ENCODE measurements around the gene SCN1B. TPM values are rescaled to one million over a fixed set of nuclear protein-coding genes. Genes with fewer than 3 reads are reported as not detected.

SCN1B gene
- total RNA-seq, 1 experiment from 2014 or later, result 8.5 TPM

GRCh38 chr19:35053667-35054293 is 23.5 kb downstream of the SCN1B start:
- DNase-seq (ENCODE audit: low spot score), result no peak

GRCh38 chr19:35054626-35055025 is 24.4 kb downstream of the SCN1B start:
- no peak for DNase-seq (ENCODE audit: low spot score)

- no peak for DNase-seq (ENCODE audit: low spot score)
These were observed 25.5 kb downstream of the SCN1B start for GRCh38 chr19:35055715-35056179.

- no peak for DNase-seq (ENCODE audit: low spot score)
These were observed 26.3 kb downstream of the SCN1B start for GRCh38 chr19:35056513-35057063.

GRCh38 chr19:35058370-35058769 is 28.1 kb downstream of the SCN1B start:
- no peak for DNase-seq (ENCODE audit: low spot score)

GRCh38 chr19:35059006-35059798 is 28.9 kb downstream of the SCN1B start:
- DNase-seq (ENCODE audit: low spot score), result no peak

GRCh38 chr19:35059799-35060091 is 29.5 kb downstream of the SCN1B start:
- DNase-seq (ENCODE audit: low spot score), result no peak

GRCh38 chr19:35060160-35060855 is 30.0 kb downstream of the SCN1B start:
- no peak for DNase-seq (ENCODE audit: low spot score)

GRCh38 chr19:35061583-35062373 is 31.5 kb downstream of the SCN1B start:
- DNase-seq (ENCODE audit: low spot score), result no peak

GRCh38 chr19:35062942-35063341 is 32.7 kb downstream of the SCN1B start:
- DNase-seq (ENCODE audit: low spot score), result no peak

- DNase-seq (ENCODE audit: low spot score), result peak; percentile 78
These were observed 33.9 kb downstream of the SCN1B start for GRCh38 chr19:35063940-35064818.

- DNase-seq (ENCODE audit: low spot score), result no peak
These were observed 35.3 kb downstream of the SCN1B start for GRCh38 chr19:35065574-35065973.

GRCh38 chr19:35066121-35066520 is 35.9 kb downstream of the SCN1B start:
- no peak for DNase-seq (ENCODE audit: low spot score)

GRCh38 chr19:35066691-35067563 is 36.7 kb downstream of the SCN1B start:
- DNase-seq (ENCODE audit: low spot score), result peak; percentile 76

- no peak for DNase-seq (ENCODE audit: low spot score)
These were observed 38.8 kb downstream of the SCN1B start for GRCh38 chr19:35068941-35069634.

- no peak for DNase-seq (ENCODE audit: low spot score)
These were observed 39.4 kb downstream of the SCN1B start for GRCh38 chr19:35069696-35070095.

- no peak for DNase-seq (ENCODE audit: low spot score)
These were observed 40.2 kb downstream of the SCN1B start for GRCh38 chr19:35070471-35070870.

GRCh38 chr19:35073516-35073915 is 43.2 kb downstream of the SCN1B start:
- DNase-seq (ENCODE audit: low spot score), result no peak

- DNase-seq (ENCODE audit: low spot score), result no peak
These were observed 43.7 kb downstream of the SCN1B start for GRCh38 chr19:35073941-35074340.
